Ovary (tissue), 9 donors: Measurements from ENCODE around the gene CXCL3. TPM values are rescaled to one million over a fixed set of nuclear protein-coding genes. Genes with fewer than 3 reads are reported as not detected.

Source experiments
- DNase-seq, 5 donors: peaks; one replicate each; pipeline ENCODE4 v3.0.0-alpha.2; 2019 to 2020
- H3K27ac ChIP-seq, 2 donors: fragments of 200-600 bp; one replicate each; pipeline versions ENCODE4 v1.5.1 to v1.8.0; 2019 to 2022
- H3K27me3 ChIP-seq: fragments of 200-600 bp; one replicate; pipeline ENCODE4 v1.8.0; 2022
- H3K36me3 ChIP-seq: fragments of 200-600 bp; sonication (generic); one replicate; pipeline ENCODE4 v1.5.1; 2019
- H3K4me1 ChIP-seq: one replicate; pipeline ENCODE4 v1.8.1; 2013; ENCODE audit warnings: mild to moderate bottlenecking, moderate library complexity; ENCODE audit not compliant: insufficient read depth
- H3K4me3 ChIP-seq: fragments of 200-600 bp; sonication (generic); one replicate; pipeline ENCODE4 v1.5.1; 2017
- H3K9me3 ChIP-seq, 2 donors: fragments of 200-600 bp in 1 of 2; sonication (generic) in 1 of 2; one replicate each; pipeline versions ENCODE4 v1.5.1 to v1.8.1; 2013 to 2019; ENCODE audit warnings: mild to moderate bottlenecking in 1 of 2, moderate library complexity in 1 of 2
- CTCF ChIP-seq, 3 donors: fragments of 450-650 bp in 2 of 3; fragments of 200-600 bp in 1 of 3; IDR thresholded peaks; one replicate each; pipeline versions ENCODE4 v1.5.1 to v1.8.0; 2016 to 2022; ENCODE audit warnings: antibody characterized with exemption in 3 of 3, mild to moderate bottlenecking in 1 of 3
- EP300 ChIP-seq: sonication (generic); formaldehyde crosslinking; IDR thresholded peaks from one replicate; pipeline ENCODE4 v1.6.1; 2017; ENCODE audit warnings: antibody characterized with exemption
- POLR2A ChIP-seq: fragments of 450-650 bp; IDR thresholded peaks from one replicate; pipeline ENCODE4 v1.6.1; 2017; ENCODE audit warnings: antibody characterized with exemption, mild to moderate bottlenecking, moderate library complexity
- WGBS, 3 donors: extraction: QIAGEN DNeasy Blood & Tissue Kit in 1 of 3; methylation state at CpG; one replicate each; pipeline versions ENCODE4 v1.1.5 to v1.1.7; 2013 to 2017; 5-methylcytosine and 5-hydroxymethylcytosine counted together
- intact Hi-C, 4 donors: fragments of 100-400 bp; cut with DNase I; formaldehyde crosslinking; loops; one replicate each; pipeline versions ENCODE4 v1.11.0 to v1.15.1; 2022 to 2023
- polyA plus RNA-seq, 2 donors: library from polyadenylated mRNA; stranded (reverse); fragments of 200-250 nt in 1 of 2; fragments of 350-450 nt in 1 of 2; fragmentation: Illumina TruSeq in 1 of 2; extraction: RNeasy Lipid Tissue Mini Kit (QIAGEN cat#74804) in 1 of 2; gene quantifications; one replicate each; pipeline ENCODE4 v1.2.3, GENCODE V29; 2013 to 2014
- total RNA-seq, 7 donors: library from RNA; depleted of rRNA in 2 of 7; stranded (reverse); fragments of >200 nt in 2 of 7; fragmentation: NEBNext Ultra II Directional in 3 of 7; extraction: Animal tissue kit (Norgen Biotek cat#: 25700) in 3 of 7; gene quantifications; one replicate each; pipeline versions ENCODE4 v1.1.0 to v1.2.4, GENCODE V29; 2016 to 2023
- donor health status: DM: no; HTN: no; CAD: no; lungs with moderate emphysema.
- donor health status: DM: no; HTN: no; CAD: no.
- donor health status: Bipolar disorder and iron deficiency.
- donor health status: DM: yes; HTN: yes; CAD: no.
- donor health status: DM: no; HTN: no; CAD: no.
- donor health status: DM: yes; HTN: yes; CAD: no.

CXCL3 gene
- total and polyA plus RNA-seq, 9 donors, result 0.25 to 17.5 (median 0.72) TPM

GRCh38 chr4:74045247-74045646, 6.8 kb upstream of the CXCL3 start:
- H3K9me3 ChIP-seq, result no peaks in the 10 kb centered on the region
- WGBS, 3 donors, result 59 to 60% (median 59%) methylated on average over 3 of the region's 3 CpGs
- no peak for DNase-seq

DNA sequence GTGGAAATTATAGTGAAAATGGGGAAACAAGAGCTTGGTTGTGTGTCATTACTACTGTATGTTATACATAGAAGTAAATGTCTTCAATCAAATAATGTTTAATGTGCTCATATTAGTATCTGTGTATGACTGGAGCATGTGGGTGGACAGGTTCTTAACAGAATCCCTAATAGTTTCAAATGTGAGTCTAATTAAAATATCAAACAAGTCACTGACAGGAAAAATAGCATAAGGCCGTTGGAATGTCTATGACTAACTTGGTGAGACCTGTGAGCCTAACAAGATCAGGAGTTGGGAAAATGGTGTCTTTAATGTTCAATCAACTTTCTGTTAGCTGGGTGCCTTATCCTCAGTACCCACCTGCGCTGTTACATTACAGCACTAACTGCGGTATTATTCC, 6.2 kb upstream of the CXCL3 start:
- Histone ChIP-seq H3K4me1 (no peaks in the 10 kb centered on the region), H3K36me3 (no peaks in the 10 kb centered on the region), H3K4me3 (no peak overlapping the region), H3K27ac (no peak overlapping the region), H3K9me3 (no peaks in the 10 kb centered on the region), H3K27me3 (no peaks in the 10 kb centered on the region)
- intact Hi-C loops, result no loop called here
- DNase-seq, result no peak
- no peak for TF ChIP-seq POLR2A
- no peak for TF ChIP-seq EP300
- no peak for TF ChIP-seq CTCF (IDR thresholded peaks at IDR 0.05)
- WGBS, 3 donors, result 83% methylated on average over 3 of the region's 3 CpGs

More at GRCh38 chr4:74045247-74045646, 6.8 kb upstream of the CXCL3 start:
- TF ChIP-seq POLR2A (no peak), EP300 (no peak), CTCF (IDR thresholded peaks at IDR 0.05) (no peak)
- Histone ChIP-seq H3K36me3 (no peaks in the 10 kb centered on the region), H3K27me3 (no peaks in the 10 kb centered on the region), H3K4me3 (no peak overlapping the region), H3K27ac (no peak overlapping the region), H3K4me1 (no peaks in the 10 kb centered on the region)
- intact Hi-C loops, result no loop called here

- intact Hi-C loops, result no loop called here
- no peak for DNase-seq
- 66 to 76% (median 66%) methylated on average over 2 of the region's 2 CpGs for WGBS, 3 donors
- Histone ChIP-seq H3K4me1 (peaks cover 2% of the 10 kb centered on the region), H3K36me3 (no peaks in the 10 kb centered on the region), H3K27me3 (no peaks in the 10 kb centered on the region), H3K27ac (no peak overlapping the region), H3K4me3 (no peak overlapping the region), H3K9me3 (no peaks in the 10 kb centered on the region)
- no peak for TF ChIP-seq POLR2A
- TF ChIP-seq EP300, result no peak
- no peak for TF ChIP-seq CTCF (IDR thresholded peaks at IDR 0.05)
Measured at GRCh38 chr4:74042681-74043080, 4.2 kb upstream of the CXCL3 start.

GRCh38 chr4:74041418-74041817, 2.9 kb upstream of the CXCL3 start:
- Histone ChIP-seq H3K27me3 (no peaks in the 10 kb centered on the region), H3K4me3 (no peak overlapping the region), H3K36me3 (no peaks in the 10 kb centered on the region), H3K9me3 (no peaks in the 10 kb centered on the region), H3K27ac (no peak overlapping the region), H3K4me1 (peaks cover 2% of the 10 kb centered on the region)
- no peak for DNase-seq
- WGBS, 3 donors, result 10 to 26% (median 17%) methylated on average over 1 of the region's 1 CpG
- intact Hi-C loops, result no loop called here
- no peak for TF ChIP-seq CTCF (IDR thresholded peaks at IDR 0.05)
- no peak for TF ChIP-seq POLR2A
- TF ChIP-seq EP300, result no peak
